ENCODE results near the gene ACOT2.

ACOT2 gene

DNA sequence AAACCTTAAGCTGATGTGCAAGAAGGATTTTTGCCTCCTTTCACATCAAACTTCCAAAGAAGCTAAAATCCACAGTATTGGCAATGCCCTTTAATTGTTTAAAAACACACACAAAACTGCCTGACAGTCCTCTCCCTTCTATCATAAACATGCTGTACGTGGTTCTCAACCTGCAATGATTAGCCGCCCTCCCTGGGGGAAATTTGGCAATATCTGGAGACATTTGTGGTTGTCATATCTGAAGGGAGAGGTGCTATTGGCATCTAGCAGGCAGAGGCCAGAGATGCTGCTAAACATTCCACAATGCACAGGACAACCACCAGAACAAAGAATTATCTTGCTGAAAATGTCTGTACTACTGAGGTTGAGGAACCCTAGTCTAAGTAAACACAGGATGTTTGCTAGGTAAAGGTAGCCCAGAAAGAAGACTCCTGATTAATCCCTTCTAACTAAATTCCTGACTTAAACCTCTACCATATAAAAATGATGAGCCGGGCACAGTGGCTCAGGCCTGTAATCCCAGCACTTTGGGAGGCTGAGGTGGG is 44.5 kb downstream of the ACOT2 start:
- no peak for DNase-seq (ENCODE audit: low read depth)

DNA sequence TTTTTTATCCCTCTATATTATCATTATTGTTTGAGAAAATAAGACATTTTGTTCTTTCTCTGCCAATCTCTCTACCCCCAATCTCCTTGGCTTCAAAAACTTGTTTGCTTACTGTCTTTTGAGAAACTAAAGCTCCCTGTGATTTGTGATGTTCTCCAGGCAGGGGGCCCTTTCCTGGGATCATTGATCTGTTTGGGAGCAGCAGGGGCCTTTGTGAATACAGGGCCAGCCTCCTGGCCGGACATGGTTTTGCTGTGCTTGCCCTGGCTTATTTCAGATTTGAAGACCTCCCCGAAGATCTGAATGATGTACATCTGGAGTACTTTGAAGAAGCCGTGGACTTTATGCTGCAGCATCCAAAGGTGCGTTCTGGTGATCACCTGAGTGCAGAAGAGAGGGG is 47.8 kb downstream of the ACOT2 start:
- no peak for DNase-seq (ENCODE audit: low read depth)

DNA sequence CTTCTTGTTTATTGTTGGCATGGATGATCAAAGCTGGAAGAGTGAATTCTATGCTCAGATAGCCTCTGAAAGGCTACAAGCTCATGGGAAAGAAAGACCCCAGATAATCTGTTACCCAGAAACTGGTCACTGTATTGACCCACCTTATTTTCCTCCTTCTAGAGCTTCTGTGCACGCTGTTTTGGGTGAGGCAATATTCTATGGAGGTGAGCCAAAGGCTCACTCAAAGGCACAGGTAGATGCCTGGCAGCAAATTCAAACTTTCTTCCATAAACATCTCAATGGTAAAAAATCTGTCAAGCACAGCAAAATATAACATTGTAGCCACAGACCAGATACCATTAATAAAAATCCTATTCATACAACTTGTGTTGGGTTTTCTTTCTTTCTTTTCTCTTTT is 50.5 kb downstream of the ACOT2 start:
- DNase-seq (ENCODE audit: low read depth) = no peak

DNA sequence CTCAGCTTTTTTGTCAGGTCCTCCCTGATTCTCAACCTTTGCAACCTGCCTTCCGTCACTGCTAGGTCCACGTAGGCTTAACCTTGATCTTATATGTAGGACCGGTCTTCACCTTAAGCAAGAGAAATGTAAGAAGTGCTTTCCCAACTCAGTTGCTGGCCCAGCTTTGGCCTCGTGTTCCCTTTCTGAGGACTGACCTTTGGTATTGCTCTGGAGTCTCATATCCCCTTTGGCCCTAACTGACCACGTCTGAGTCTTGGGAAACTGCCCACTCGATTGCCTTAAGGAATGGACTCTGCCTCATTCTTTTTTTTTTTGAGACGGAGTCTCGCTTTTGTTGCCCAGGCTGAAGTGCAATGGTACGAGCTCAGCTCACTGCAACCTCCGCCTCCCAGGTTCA is 51.3 kb downstream of the ACOT2 start:
- DNase-seq (ENCODE audit: low read depth) = no peak

DNA sequence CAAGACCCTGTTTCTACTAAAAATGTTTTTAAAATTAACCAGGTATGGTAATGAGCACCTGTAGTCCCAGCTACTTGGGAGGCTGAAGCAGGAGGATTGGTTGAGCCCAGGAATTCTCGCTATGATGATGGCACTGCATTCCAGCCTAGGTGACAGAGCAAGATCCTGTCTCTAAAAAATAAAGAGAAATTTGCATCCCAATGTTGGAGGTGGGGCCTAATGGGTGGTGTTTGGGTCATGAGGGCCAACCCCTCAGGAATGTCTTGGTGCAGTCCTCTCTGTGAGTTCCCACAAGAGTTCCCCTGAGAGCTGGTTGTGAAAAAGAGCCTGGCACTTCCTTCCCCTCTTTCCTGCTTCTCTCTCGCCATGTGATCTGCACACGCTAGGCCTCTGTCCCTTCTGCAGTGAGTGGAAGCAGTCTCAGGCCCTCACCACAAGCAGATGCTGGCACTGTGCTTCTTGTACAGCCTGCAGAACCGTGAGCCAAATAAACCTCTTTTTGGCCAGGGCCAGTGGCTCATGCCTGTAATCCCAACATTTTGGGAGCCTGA is 54.6 kb downstream of the ACOT2 start:
- DNase-seq (ENCODE audit: low read depth) = no peak

Measured in stromal cell of bone marrow (primary cell).